SJCRH30 (cell line): ENCODE data around the gene ECSCR. TPM values are rescaled to one million over a fixed set of nuclear protein-coding genes. Genes with fewer than 3 reads are reported as not detected.
A peak's percentile ranks its signal among the peaks of the same experiment; 100 is the strongest.
"Not testable (repeated sequence)": the region's sequence is repeated elsewhere in the genome, so short reads cannot be mapped to it uniquely, and the experiment has no call there.

Experiments used
- DNase-seq, 2 experiments: peaks; one replicate each; pipeline ENCODE4 v3.0.0-alpha.2; 2015 to 2020
- H3K27ac ChIP-seq: fragments of 250-450 bp; sonication (Bioruptor Pico); 2 replicates; pipeline ENCODE4 v1.5.1; 2020; ENCODE audit warnings: mild to moderate bottlenecking, moderate library complexity
- H3K27me3 ChIP-seq: fragments of 250-450 bp; sonication (Bioruptor Pico); 2 replicates; pipeline ENCODE4 v1.5.1; 2020; ENCODE audit warnings: mild to moderate bottlenecking, moderate library complexity
- H3K36me3 ChIP-seq: fragments of 250-450 bp; sonication (Bioruptor Pico); 2 replicates; pipeline ENCODE4 v1.5.1; 2020; ENCODE audit warnings: mild to moderate bottlenecking, moderate library complexity
- H3K4me1 ChIP-seq: fragments of 250-450 bp; sonication (Bioruptor Pico); 2 replicates; pipeline ENCODE4 v1.5.1; 2020; ENCODE audit warnings: mild to moderate bottlenecking, moderate library complexity
- H3K4me3 ChIP-seq: fragments of 250-450 bp; sonication (Bioruptor Pico); 2 replicates; pipeline ENCODE4 v1.5.1; 2020; ENCODE audit warnings: mild to moderate bottlenecking, moderate library complexity
- H3K9me3 ChIP-seq: fragments of 250-450 bp; sonication (Bioruptor Pico); replicated peaks from 2 replicates; pipeline ENCODE4 v1.5.1; 2020; ENCODE audit warnings: mild to moderate bottlenecking, moderate library complexity
- total RNA-seq: library from RNA; depleted of rRNA; stranded (reverse); fragments of >200 nt; shearing (Covaris generic); gene quantifications from 2 replicates; pipeline ENCODE4 v1.2.3, GENCODE V29; 2014; rRNA removed

The ECSCR gene, protein sequence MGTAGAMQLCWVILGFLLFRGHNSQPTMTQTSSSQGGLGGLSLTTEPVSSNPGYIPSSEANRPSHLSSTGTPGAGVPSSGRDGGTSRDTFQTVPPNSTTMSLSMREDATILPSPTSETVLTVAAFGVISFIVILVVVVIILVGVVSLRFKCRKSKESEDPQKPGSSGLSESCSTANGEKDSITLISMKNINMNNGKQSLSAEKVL
- total RNA-seq = 0.14 TPM in 1 of 2 replicates, not detected in the other

GRCh38 chr5:139462586-139463276 is at the start of gene ECSCR:
ECSCR (minus strand) TSS chr5:139462743; CDS start chr5:139462670, 73 bp downstream.
- Histone ChIP-seq H3K4me1 (peaks cover 30% of the 10 kb centered on the region), H3K36me3 (no peaks in the 10 kb centered on the region), H3K4me3 (no peak within 1 kb of the TSS), H3K27ac (peak within 1 kb of the TSS; percentile 11; the same call in 1 of the 2 replicates), H3K27me3 (no peaks in the 10 kb centered on the region), H3K9me3 (no peaks in the 10 kb centered on the region)
- DNase-seq = peak in 1 of 2 experiments; percentile 31

DNA sequence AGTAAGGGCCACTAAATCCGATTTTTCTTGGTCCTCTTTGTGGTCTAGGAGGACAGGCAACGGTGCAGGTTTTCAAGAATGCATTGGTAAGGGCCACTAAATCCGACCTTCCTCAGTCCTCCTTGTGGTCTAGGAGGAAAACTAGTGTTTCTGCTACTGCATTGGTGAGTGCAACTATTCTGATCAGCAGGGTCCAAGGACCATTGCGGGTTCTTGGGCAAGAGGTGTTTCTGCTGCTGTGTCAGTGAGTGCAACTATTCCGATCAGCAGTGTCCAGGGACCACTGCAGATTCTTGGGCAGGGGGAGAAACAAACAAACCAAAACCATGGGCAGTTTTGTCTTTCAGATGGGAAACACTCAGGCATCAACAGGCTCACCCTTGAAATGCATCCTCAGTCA is 42.2 kb upstream of the ECSCR start:
- H3K27me3 ChIP-seq, H3K9me3 ChIP-seq, H3K36me3 ChIP-seq, H3K4me3 ChIP-seq, DNase-seq, H3K4me1 ChIP-seq, H3K27ac ChIP-seq: not testable (repeated sequence)

- not testable (repeated sequence) for H3K36me3 ChIP-seq, H3K4me1 ChIP-seq, H3K27ac ChIP-seq, H3K9me3 ChIP-seq, H3K27me3 ChIP-seq
- peak; percentile 36 to 51 for DNase-seq
- peak overlapping the region; percentile 55 for H3K4me3 ChIP-seq
Measured at GRCh38 chr5:139503879-139504278, 41.3 kb upstream of the ECSCR start.

- H3K4me1 ChIP-seq, H3K9me3 ChIP-seq, H3K36me3 ChIP-seq, H3K27ac ChIP-seq, H3K27me3 ChIP-seq: not testable (repeated sequence)
- H3K4me3 ChIP-seq = peak overlapping the region; percentile 55
- DNase-seq = peak in 1 of 2 experiments; percentile 27
Measured at GRCh38 chr5:139503036-139503817, 40.7 kb upstream of the ECSCR start.

DNA sequence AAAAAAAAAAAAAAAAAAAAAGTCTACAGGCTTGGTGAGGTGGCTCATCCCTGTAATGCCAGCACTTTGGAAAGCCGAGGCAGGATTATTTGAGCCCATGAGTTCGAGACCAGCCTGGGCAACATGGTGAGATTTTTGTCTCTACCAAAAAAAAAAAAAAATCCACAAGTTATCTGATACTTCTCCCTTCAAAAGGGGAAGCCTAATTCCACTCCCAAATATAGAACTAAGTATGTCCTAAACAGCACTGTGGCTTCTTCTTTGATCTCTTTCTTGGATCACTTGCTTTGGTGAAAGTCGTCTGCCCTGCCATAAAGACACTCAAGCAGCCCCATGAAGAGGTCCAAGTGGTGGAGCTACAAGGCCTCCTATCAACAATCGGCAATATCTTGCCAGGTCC is 38.8 kb upstream of the ECSCR start:
- no peak for DNase-seq
- Histone ChIP-seq H3K27me3 (no peaks in the 10 kb centered on the region), H3K4me3 (no peak overlapping the region), H3K36me3 (no peaks in the 10 kb centered on the region), H3K9me3 (no peaks in the 10 kb centered on the region), H3K27ac (no peak overlapping the region), H3K4me1 (no peaks in the 10 kb centered on the region)

DNA sequence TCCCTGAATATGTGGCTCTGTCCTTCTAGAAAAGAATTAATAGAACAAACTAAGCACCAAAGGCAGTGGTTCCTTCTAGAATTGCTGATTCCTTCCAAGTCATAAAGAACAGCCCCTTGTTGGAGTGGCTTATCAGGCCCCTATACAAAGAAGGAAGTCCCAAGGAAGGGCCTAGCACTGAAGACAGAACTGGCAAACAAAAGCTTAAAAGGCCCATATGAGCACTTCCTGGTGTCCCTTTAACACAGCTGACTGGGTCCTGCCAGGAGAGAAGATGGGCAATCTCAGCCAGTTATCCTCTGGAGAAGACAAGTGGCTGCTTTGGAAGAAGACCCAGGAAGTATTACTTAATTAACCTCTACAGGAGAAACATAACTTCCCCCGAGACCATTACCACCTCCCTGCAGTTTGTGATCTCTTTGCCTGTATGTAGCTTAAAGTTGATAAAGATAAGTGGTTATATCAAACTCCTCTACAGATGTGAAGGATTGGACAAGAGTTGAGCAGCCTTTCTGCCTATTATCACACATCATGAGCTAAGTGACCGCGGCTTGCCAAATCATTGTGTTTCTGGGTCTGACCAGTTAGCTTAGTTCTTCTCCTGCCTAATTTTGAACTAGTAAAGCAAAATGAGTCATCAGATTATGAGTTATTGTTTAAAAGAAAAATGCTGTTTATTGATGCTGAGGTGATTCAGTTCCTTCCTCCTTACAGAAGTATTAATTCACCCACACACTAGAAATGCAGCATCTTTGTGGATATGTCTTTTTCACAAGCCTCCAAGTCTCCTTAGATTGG is 33.3 kb upstream of the ECSCR start:
- no peak for DNase-seq
- H3K27ac ChIP-seq = no peak overlapping the region
- H3K4me3 ChIP-seq = no peak overlapping the region

GRCh38 chr5:139494832-139495231 is 32.3 kb upstream of the ECSCR start:
- no peak overlapping the region for H3K27ac ChIP-seq
- no peak overlapping the region for H3K4me3 ChIP-seq
- H3K9me3 ChIP-seq = no peaks in the 10 kb centered on the region
- DNase-seq = no peak
- no peaks in the 10 kb centered on the region for H3K36me3 ChIP-seq
- no peaks in the 10 kb centered on the region for H3K27me3 ChIP-seq
- H3K4me1 ChIP-seq = 0 out of 2 replicates have a peak, but pooled peaks cover 2% of the 10 kb centered on the region

More for the DNA sequence above, 33.3 kb upstream of the ECSCR start:
- Histone ChIP-seq H3K27me3 (no peaks in the 10 kb centered on the region), H3K9me3 (no peaks in the 10 kb centered on the region), H3K36me3 (no peaks in the 10 kb centered on the region), H3K4me1 (0 out of 2 replicates have a peak, but pooled peaks cover 2% of the 10 kb centered on the region)

DNA sequence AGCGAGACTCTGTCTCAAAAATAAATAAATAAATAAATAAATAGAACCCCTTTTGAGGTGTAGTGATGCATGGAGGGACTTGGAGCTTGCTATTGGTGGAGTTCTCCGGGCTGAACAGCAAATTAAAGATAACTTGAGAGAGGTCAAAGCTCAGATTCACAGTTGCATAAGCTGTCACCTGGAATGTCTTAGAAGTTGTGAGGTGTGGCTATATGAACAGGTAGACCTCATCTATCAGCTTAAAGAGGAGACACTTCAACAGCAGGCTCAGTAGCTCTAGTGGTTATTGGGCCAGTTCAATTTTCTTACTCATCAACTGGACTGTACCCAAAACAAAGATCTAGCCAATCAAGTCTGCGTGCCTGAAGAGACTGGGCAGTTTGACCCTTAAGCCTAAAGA is 31.7 kb upstream of the ECSCR start:
- no peak overlapping the region for H3K4me3 ChIP-seq
- no peaks in the 10 kb centered on the region for H3K36me3 ChIP-seq
- no peak overlapping the region for H3K27ac ChIP-seq
- no peak for DNase-seq
- H3K9me3 ChIP-seq = no peaks in the 10 kb centered on the region
- 0 out of 2 replicates have a peak, but pooled peaks cover 2% of the 10 kb centered on the region for H3K4me1 ChIP-seq
- no peaks in the 10 kb centered on the region for H3K27me3 ChIP-seq

DNA sequence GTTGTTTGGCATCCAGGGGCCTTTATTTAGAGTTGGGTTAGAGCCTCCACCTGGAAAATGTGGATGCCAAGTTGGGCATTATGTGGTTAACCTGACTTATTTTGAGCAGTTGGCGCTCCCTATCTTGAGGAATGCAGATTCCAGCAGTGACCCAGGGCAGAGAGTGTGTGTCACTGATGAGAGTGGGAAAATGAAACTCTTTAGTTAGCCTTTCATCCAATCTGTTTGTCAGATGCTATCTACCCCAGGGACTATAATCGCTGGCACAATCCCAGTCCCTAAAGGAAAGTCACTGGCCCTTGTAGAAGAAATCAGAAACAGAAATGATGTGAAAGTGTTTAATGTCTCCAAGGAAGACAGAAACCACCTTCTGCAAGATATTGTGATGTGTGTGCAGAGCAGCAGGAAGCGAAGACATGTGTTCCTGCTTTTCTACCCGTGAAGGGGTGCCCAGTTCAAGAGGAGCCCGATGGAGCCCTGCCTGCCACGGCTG is 30.2 kb upstream of the ECSCR start:
- H3K4me3 ChIP-seq = 0 out of 2 replicates have a peak overlapping the region, but pooled peaks have one; percentile 14
- H3K9me3 ChIP-seq = no peaks in the 10 kb centered on the region
- peak in 1 of 2 experiments; percentile 27 for DNase-seq
- H3K27me3 ChIP-seq = no peaks in the 10 kb centered on the region
- H3K27ac ChIP-seq = no peak overlapping the region
- H3K36me3 ChIP-seq = no peaks in the 10 kb centered on the region
- H3K4me1 ChIP-seq = peaks cover 7% of the 10 kb centered on the region; the same call in 1 of the 2 replicates

GRCh38 chr5:139488260-139488659 is 25.7 kb upstream of the ECSCR start:
- no peaks in the 10 kb centered on the region for H3K9me3 ChIP-seq
- H3K27ac ChIP-seq = no peak overlapping the region
- no peaks in the 10 kb centered on the region for H3K36me3 ChIP-seq
- no peaks in the 10 kb centered on the region for H3K27me3 ChIP-seq
- peaks cover 7% of the 10 kb centered on the region; the same call in 1 of the 2 replicates for H3K4me1 ChIP-seq
- H3K4me3 ChIP-seq = no peak overlapping the region
- DNase-seq = peak in 1 of 2 experiments; percentile 13

GRCh38 chr5:139486201-139486600 is 23.7 kb upstream of the ECSCR start:
- Histone ChIP-seq H3K4me3 (no peak overlapping the region), H3K9me3 (no peaks in the 10 kb centered on the region), H3K36me3 (no peaks in the 10 kb centered on the region), H3K27ac (no peak overlapping the region), H3K4me1 (peaks cover 16% of the 10 kb centered on the region; the same call in 1 of the 2 replicates), H3K27me3 (no peaks in the 10 kb centered on the region)
- peak in 1 of 2 experiments; percentile 31 for DNase-seq

DNA sequence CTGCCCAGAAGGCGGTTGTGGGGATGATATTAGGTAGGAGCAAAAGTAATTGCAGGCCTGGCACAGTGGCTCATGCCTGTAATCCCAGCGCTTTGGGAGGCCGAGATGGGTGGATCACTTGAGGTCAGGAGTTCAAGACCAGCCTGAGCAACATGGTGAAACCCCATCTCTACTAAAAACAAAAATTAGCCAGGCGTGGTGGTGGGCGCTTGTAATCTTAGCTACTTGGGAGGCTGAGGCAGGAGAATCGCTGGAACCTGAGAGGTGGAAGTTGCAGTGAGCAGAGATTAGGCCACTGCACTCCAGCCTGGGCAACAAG is 20.3 kb upstream of the ECSCR start:
- H3K36me3 ChIP-seq, DNase-seq, H3K27me3 ChIP-seq, H3K9me3 ChIP-seq, H3K27ac ChIP-seq: not testable (repeated sequence)
- H3K4me3 ChIP-seq = peak overlapping the region; percentile 53
- peaks cover 23% of the 10 kb centered on the region for H3K4me1 ChIP-seq

- Histone ChIP-seq H3K27ac (peak within 1 kb of the TSS; percentile 50), H3K36me3 (no peaks in the 10 kb centered on the region), H3K4me1 (peaks cover 23% of the 10 kb centered on the region), H3K27me3 (no peaks in the 10 kb centered on the region), H3K4me3 (peak within 1 kb of the TSS; percentile 53), H3K9me3 (no peaks in the 10 kb centered on the region)
- DNase-seq = peak; percentile 95 to 98
Measured at GRCh38 chr5:139482050-139482889, 19.7 kb upstream of the ECSCR start, which contains the start of gene STING1. STING1 (minus strand) TSS chr5:139482758; CDS start chr5:139481704, 1,054 bp downstream.
